ENCODE data around the gene DCDC1. TPM values are rescaled to one million over a fixed set of nuclear protein-coding genes. Genes with fewer than 3 reads are reported as not detected.

The DCDC1 gene
- total RNA-seq, 4 donors from 2014 or later: 0.83 TPM; not detected in 3

DNA sequence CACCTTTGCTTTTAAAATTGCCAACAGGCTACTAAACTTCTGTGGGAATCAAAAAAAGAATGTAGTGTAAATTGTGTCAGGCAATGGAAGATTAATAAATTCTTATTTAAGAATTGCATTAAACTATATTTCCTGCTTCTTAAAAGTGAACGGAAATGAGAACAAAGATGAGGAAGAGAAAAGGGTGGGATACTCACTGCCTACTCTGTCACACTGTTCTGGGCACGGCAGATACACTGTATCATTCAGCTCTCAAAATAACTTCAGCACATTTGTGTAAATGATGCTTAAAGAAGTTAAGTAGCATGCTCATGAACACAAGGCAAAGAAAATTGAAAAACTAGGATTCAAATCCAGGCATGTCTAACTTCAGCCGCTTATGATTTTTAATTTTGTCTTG lies 218.7 kb downstream of the DCDC1 start:
- Histone ChIP-seq H3K4me3 (no peak overlapping the region), H3K9me3 (no peaks in the 10 kb centered on the region), H3K36me3 (no peaks in the 10 kb centered on the region), H3K27ac (no peak overlapping the region), H3K27me3 (no peaks in the 10 kb centered on the region), H3K4me1 (no peaks in the 10 kb centered on the region)
- TF ChIP-seq CTCF (IDR thresholded peaks at IDR 0.05): no peak
- no peak for TF ChIP-seq POLR2A (IDR thresholded peaks at IDR 0.05)
- DNase-seq: no peak

DNA sequence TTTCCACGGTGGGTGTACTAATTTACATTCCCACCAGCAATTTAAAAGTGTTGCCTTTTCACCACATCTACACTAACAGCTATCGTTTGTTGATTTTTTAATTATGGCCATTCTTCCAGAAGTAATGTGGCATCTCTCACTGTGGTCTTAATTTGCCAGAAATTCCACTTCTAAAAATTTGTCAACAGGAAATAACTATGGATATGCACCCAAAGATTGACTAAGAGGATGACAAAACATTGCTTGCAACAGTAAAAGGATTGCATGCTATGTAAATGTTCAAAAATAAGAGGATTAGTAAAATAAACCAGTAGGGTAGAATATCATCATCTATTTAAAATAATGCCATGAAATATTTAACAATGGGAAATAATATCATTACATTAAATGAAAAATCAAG lies 219.5 kb downstream of the DCDC1 start:
- TF ChIP-seq CTCF (IDR thresholded peaks at IDR 0.05) (no peak), POLR2A (IDR thresholded peaks at IDR 0.05) (no peak)
- Histone ChIP-seq H3K27me3 (no peaks in the 10 kb centered on the region), H3K36me3 (no peaks in the 10 kb centered on the region), H3K27ac (no peak overlapping the region), H3K4me3 (no peak overlapping the region), H3K9me3 (no peaks in the 10 kb centered on the region), H3K4me1 (no peaks in the 10 kb centered on the region)
- DNase-seq: no peak

DNA sequence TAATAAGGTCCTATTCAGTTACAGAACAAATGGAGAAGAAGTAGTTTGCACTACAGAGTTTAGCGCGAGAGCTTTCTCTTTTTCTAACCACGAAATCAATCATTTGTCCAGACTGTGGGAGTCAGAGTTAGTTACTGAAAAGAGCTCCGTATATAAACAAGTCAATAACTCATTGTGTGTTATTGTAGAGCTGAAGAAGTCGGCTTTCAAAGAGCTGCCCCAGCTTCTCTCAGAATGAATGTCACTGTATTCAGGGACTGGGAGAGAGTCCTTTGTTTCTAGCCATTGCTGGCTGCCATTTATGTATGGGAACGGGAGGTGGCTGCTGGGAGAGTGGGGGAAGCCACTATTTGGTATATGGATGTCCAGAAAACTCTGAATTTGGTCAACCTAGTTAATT lies 227.8 kb downstream of the DCDC1 start:
- TF ChIP-seq POLR2A (IDR thresholded peaks at IDR 0.05) (no peak), CTCF (IDR thresholded peaks at IDR 0.05) (no peak)

GRCh38 chr11:31139479-31139878 lies 230.1 kb downstream of the DCDC1 start:
- Histone ChIP-seq H3K36me3 (no peaks in the 10 kb centered on the region), H3K27me3 (no peaks in the 10 kb centered on the region), H3K27ac (no peak overlapping the region), H3K4me3 (no peak overlapping the region), H3K4me1 (no peaks in the 10 kb centered on the region), H3K9me3 (no peaks in the 10 kb centered on the region)
- DNase-seq: no peak
- no peak for TF ChIP-seq CTCF (IDR thresholded peaks at IDR 0.05)
- TF ChIP-seq POLR2A (IDR thresholded peaks at IDR 0.05): no peak

More for the DNA sequence above, 227.8 kb downstream of the DCDC1 start:
- Histone ChIP-seq H3K27me3 (no peaks in the 10 kb centered on the region), H3K27ac (no peak overlapping the region), H3K9me3 (no peaks in the 10 kb centered on the region), H3K4me3 (no peak overlapping the region), H3K4me1 (no peaks in the 10 kb centered on the region), H3K36me3 (no peaks in the 10 kb centered on the region)
- no peak for DNase-seq

GRCh38 chr11:31132531-31133421 lies 236.8 kb downstream of the DCDC1 start:
- Histone ChIP-seq H3K4me1 (no peaks in the 10 kb centered on the region), H3K4me3 (no peak overlapping the region), H3K36me3 (no peaks in the 10 kb centered on the region), H3K27me3 (no peaks in the 10 kb centered on the region), H3K9me3 (no peaks in the 10 kb centered on the region), H3K27ac (no peak overlapping the region)
- TF ChIP-seq POLR2A (IDR thresholded peaks at IDR 0.05) (no peak), CTCF (IDR thresholded peaks at IDR 0.05) (no peak)
- no peak for DNase-seq
